ENCODE measurements around the gene ZBTB47.
A peak's percentile ranks its signal among the peaks of the same experiment; 100 is the strongest.

The ZBTB47 gene

GRCh38 chr3:42652611-42653302, 740 bp upstream of the ZBTB47 start:
- DNase-seq (ENCODE audit: low spot score) = peak; percentile 62

- no peak for DNase-seq (ENCODE audit: low spot score)
These were observed 266 bp upstream of the ZBTB47 start for GRCh38 chr3:42653303-42653559.

DNA sequence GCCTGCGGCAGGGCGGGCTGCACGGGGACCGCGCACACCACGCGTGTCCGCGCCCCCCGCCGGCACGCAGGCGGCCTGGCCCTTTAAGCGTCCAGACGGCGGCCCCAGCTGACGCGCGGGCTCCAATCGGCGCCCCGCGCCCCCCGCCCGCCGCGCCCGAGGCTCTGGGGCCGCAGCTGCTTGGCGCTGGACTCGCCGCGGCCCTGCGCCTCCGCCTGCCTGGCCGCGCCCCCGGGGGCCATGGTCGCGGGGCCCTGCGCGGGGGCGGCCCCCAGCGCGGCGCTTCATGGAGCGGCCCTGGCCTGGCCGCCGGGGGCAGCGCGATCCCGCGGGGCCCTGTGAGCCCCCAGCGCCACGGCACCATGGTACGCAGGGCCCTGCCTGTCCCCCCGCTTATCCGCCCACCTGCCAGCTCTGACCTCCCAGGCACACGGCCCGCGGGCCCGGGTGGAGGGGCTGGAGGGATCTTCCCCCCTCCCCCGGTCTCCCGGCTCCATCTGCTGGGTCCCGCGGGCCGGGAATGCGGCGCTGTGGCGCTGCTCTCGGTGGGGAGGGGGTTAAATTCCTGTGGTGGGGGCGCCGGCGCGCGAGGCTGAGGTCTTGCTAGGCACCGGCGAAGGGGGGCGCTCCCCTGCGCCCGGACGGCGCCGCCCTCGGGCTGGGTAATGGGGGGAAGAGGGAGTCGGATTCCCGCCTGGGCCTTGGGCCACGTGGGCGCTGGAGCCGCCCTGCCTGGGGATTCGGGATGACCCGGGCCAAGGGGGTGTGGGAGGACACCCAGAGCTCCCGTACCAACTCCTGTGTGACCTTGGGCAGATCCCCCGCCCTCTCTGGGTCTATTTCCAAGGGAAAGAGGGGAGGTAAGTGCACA, 1.1 kb downstream of the ZBTB47 start:
- peak; percentile 85 for DNase-seq (ENCODE audit: low spot score)

DNA sequence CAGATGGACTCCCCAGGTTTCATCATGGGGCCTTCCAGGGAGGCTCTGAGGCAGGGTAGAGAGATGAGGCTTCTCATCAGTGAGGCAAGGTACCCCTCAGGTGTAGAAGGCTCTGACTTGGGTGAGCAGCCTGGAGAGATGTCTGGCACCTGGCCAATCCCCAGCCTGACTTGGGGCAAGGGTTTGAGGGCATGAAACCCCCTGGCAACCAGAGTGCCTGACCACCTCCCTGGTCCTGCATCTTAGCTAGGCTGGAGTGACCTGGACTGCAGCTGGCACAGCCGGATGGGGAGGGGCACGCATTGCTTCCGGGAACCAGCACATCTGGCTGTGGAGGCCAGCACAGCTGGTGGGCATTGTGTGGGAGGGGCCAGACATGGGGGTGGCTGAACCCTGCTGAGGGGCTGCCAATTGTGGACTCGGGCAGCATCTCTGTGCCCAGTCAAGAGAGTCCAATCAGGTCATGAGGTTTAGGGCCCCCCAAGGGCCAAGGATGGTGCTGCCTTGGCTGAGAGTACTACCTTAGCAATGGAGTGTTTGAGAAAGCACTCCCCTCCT, 1.9 kb downstream of the ZBTB47 start:
- peak; percentile 55 for DNase-seq (ENCODE audit: low spot score)

- DNase-seq (ENCODE audit: low spot score) = no peak
These were observed 2.6 kb downstream of the ZBTB47 start for GRCh38 chr3:42655980-42656679.

GRCh38 chr3:42656680-42657610, 3.4 kb downstream of the ZBTB47 start:
- DNase-seq (ENCODE audit: low spot score) = no peak

- no peak for DNase-seq (ENCODE audit: low spot score)
These were observed 4.2 kb downstream of the ZBTB47 start for GRCh38 chr3:42657675-42658074.

DNA sequence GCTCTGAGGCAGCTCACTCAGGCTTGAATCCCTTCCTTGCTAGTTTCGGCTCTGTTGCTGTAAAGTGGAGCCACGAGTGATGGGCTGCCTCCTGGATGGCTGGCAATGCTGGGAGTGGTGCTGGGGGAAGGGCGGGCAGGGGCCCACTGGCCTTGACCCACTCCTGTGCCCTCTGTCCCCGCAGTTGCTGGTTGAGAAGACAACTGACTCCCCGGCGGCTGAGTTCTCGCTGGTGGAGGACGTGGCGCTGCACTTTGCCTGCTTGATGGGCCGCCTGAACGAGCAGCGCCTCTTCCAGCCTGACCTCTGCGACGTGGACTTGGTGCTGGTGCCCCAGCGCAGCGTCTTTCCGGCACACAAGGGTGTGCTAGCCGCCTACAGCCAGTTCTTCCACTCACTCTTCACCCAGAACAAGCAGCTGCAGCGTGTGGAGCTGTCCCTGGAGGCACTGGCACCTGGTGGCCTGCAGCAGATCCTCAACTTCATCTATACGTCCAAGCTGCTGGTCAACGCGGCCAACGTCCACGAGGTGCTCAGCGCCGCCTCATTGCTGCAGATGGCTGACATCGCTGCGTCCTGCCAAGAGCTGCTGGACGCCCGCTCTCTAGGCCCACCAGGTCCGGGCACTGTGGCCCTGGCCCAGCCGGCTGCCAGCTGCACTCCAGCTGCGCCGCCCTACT, 4.7 kb downstream of the ZBTB47 start:
- no peak for DNase-seq (ENCODE audit: low spot score)

DNA sequence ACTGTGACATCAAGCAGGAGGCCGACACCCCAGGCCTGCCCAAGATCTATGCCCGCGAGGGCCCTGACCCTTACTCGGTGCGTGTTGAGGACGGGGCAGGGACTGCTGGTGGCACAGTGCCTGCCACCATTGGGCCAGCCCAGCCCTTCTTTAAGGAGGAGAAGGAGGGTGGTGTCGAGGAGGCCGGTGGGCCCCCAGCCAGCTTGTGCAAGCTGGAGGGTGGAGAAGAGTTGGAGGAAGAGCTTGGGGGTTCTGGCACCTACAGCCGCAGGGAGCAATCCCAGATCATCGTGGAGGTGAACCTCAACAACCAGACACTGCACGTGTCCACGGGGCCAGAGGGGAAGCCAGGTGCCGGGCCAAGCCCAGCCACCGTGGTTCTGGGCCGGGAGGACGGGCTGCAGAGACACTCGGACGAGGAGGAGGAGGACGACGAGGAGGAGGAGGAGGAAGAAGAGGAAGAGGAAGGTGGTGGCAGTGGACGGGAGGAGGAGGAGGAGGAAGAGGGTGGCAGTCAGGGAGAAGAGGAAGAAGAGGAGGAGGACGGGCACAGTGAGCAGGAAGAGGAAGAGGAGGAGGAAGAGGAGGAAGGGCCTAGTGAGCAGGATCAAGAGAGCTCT, 5.4 kb downstream of the ZBTB47 start:
- no peak for DNase-seq (ENCODE audit: low spot score)

DNA sequence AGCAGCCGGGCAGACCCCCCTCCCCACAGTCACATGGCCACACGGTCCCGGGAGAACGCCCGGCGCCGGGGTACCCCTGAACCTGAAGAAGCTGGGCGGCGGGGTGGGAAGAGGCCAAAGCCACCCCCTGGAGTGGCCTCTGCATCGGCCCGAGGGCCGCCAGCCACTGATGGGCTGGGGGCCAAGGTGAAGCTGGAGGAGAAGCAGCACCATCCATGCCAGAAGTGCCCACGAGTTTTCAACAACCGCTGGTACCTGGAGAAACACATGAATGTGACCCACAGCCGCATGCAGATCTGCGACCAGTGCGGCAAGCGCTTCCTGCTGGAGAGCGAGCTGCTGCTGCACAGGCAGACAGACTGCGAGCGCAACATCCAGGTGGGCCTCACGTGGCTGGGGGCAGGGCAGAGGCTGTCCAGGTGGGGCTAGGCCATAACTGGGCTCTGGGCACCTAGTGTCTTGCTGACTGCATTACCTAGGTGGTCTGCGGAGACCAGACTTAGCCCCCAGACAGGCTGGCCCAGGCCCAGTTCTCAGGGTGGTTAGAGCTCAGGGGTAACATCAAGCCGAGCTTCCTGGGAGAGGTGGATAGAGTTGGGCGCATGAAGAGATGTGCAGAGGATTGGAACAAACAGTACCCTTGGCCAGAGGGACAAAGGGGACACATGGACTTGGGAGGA, 6.1 kb downstream of the ZBTB47 start:
- no peak for DNase-seq (ENCODE audit: low spot score)

GRCh38 chr3:42660131-42660715, 6.7 kb downstream of the ZBTB47 start:
- no peak for DNase-seq (ENCODE audit: low spot score)

GRCh38 chr3:42660898-42661297, 7.4 kb downstream of the ZBTB47 start:
- DNase-seq (ENCODE audit: low spot score) = no peak

DNA sequence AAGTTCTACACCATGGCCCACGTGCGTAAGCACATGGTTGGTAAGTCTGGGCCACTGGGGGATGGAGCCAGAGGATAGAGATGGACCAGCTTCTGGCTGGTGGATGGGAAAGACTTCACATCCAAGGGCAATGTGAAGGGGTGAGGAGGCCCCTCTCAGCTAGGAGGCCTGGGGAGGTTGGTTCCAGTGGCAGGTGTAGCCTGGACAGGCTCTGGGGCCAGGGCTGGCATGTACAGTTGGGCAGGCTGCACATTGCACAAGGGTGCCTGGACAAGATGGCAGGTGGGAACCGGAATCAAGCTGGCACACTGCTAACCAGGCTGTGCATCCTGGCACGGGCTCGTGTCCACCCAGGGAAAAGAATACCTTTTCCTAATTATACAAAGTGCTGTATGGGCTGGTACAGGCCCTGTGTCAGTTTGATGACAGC, 8.1 kb downstream of the ZBTB47 start:
- DNase-seq (ENCODE audit: low spot score) = no peak

GRCh38 chr3:42662037-42662812, 8.7 kb downstream of the ZBTB47 start:
- DNase-seq (ENCODE audit: low spot score) = no peak

DNA sequence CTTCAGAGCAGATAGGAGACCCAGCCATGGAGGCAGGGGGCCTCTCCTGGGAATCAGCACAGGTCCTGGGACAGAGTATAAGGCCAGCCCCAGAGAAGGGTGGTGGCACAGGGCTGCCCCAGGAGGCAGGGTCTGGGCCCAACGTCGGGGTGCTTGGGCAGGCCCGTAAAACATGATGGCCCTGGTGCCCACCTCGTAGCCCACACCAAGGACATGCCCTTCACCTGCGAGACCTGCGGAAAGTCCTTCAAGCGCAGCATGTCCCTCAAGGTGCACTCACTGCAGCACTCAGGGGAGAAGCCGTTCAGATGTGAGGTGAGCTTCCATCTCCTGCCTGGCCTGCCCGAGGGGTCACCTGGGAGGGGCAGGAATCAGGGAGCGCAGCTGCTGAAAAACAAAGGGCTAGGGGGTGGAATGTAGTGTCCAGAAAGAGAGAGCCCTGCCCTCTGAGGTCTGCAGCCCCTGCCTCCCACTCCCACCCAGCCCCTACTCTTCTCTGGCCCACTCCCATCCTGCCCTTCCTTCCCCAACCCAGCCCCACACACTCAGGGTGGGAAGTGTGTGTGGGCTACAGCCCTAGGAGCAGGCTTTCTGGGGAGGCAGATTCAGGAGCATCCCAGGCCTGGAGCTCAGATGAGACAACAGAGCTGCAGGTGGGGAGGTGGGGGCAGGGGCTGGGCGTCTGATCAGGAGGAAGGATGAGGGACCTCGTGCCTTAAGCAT, 9.5 kb downstream of the ZBTB47 start:
- no peak for DNase-seq (ENCODE audit: low spot score)

GRCh38 chr3:42663581-42664437, 10.3 kb downstream of the ZBTB47 start:
- no peak for DNase-seq (ENCODE audit: low spot score)

DNA sequence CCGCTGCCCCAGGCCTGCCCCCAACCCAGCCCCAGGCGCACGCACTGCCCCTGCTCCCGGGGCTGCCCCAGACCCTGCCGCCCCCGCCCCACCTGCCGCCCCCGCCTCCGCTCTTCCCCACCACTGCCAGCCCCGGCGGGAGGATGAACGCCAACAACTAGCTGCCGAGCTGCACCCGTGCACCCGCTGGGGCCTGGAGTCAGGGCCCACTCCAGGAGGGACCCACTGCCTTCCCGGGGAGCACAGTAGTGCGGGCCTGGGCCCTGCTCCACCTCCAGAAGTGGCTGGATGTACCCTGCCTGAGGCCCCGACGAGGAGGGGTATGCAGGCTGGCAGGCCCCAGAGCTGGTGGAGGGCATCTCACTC, 10.9 kb downstream of the ZBTB47 start:
- DNase-seq (ENCODE audit: low spot score) = no peak

Measured in globus pallidus (tissue), 1 donor.